K562 (cell line): ENCODE results near the gene BAG5. TPM values are rescaled to one million over a fixed set of nuclear protein-coding genes. Genes with fewer than 3 reads are reported as not detected.

Source experiments
- CTCF ChIP-seq, 3 experiments: IDR thresholded peaks in 2 of 3; conservative IDR thresholded peaks in 1 of 3; 2 replicates each; pipeline ENCODE4 v1.5.1; 2011 to 2012; ENCODE audit warnings: low read length in 3 of 3, mild to moderate bottlenecking in 3 of 3, control low read depth in 2 of 3, improper control_type of control experiment in 1 of 3, inconsistent platforms in 1 of 3, low read depth in 1 of 3, mixed read lengths in 1 of 3, moderate library complexity in 1 of 3; ENCODE audit not compliant: insufficient read depth in 2 of 3
- E2F5 ChIP-seq: sonication (generic); formaldehyde crosslinking; IDR thresholded peaks from 2 replicates; pipeline ENCODE4 v1.8.0; 2022; ENCODE audit warnings: mild to moderate bottlenecking, missing genetic modification reagents
- ETS2 ChIP-seq: IDR thresholded peaks from 2 replicates; pipeline ENCODE4 v1.6.1; 2016; ENCODE audit warnings: borderline replicate concordance, missing genetic modification characterization, mild to moderate bottlenecking, moderate library complexity, missing compliant biosample characterization; ENCODE audit not compliant: poor library complexity, severe bottlenecking
- MCM2 ChIP-seq: fragments of 450-650 bp; IDR thresholded peaks from 2 replicates; pipeline ENCODE4 v1.6.1; 2017; ENCODE audit warnings: low read depth, mild to moderate bottlenecking
- MED1 ChIP-seq: sonication (generic); formaldehyde crosslinking; IDR thresholded peaks from 2 replicates; pipeline ENCODE4 v1.8.1; 2023; ENCODE audit warnings: missing genetic modification reagents, borderline replicate concordance
- MEIS2 ChIP-seq: fragments of 450-650 bp; IDR thresholded peaks from 2 replicates; pipeline ENCODE4 v1.6.1; 2014; ENCODE audit warnings: mild to moderate bottlenecking; ENCODE audit not compliant: partially characterized antibody
- POLR3A ChIP-seq: IDR thresholded peaks from 2 replicates; pipeline ENCODE4 v1.6.1; 2011; ENCODE audit warnings: borderline replicate concordance, mild to moderate bottlenecking, moderate library complexity; ENCODE audit not compliant: insufficient read length, insufficient read depth; ENCODE audit errors: extremely low read depth
- ZNF57 ChIP-seq: fragments of 450-650 bp; formaldehyde crosslinking; IDR thresholded peaks from 2 replicates; pipeline ENCODE4 v1.4.0; 2020; ENCODE audit warnings: mild to moderate bottlenecking, moderate library complexity
- polyA plus RNA-seq, 8 experiments: library from polyadenylated mRNA; depleted of rRNA in 4 of 8; stranded (reverse) in 5 of 8; unstranded in 3 of 8; fragments of >200 nt; fragmentation: Nextera tagmentation in 2 of 8; fragmentation: Illumina TruSeq in 1 of 8; extraction: Ambion mirVana in 2 of 8; extraction: Trizol in 1 of 8; gene quantifications; 2 replicates each; pipeline versions ENCODE4 v1.2.1 to v1.2.3, GENCODE V29; 2011 to 2014; ENCODE audit warnings: inconsistent platforms in 1 of 8, missing spikeins in 1 of 8
- total RNA-seq, 7 experiments: library from RNA; depleted of rRNA in 6 of 7; stranded (reverse); fragments of >200 nt in 6 of 7; fragmentation: Illumina TruSeq in 2 of 7; extraction: Trizol in 2 of 7; gene quantifications; 2 replicates each; pipeline versions ENCODE4 v1.2.1 to v1.2.3, GENCODE V29; 2011 to 2021; ENCODE audit warnings: low replicate concordance in 1 of 7
- TF ChIP-seq, protein P1 (sequence below): fragments of 450-650 bp; formaldehyde crosslinking; IDR thresholded peaks from 2 replicates; pipeline ENCODE4 v1.4.0; 2022; ENCODE audit warnings: missing genetic modification characterization
- TF ChIP-seq, protein P2 (sequence below): fragments of 450-650 bp; IDR thresholded peaks from 2 replicates; pipeline ENCODE4 v1.6.1; 2016; ENCODE audit warnings: missing biosample characterization, missing genetic modification characterization
- TF ChIP-seq, protein P3 (sequence below): fragments of 250-450 bp; sonication (Bioruptor Pico); IDR thresholded peaks from 2 replicates; pipeline ENCODE4 v1.5.0; 2021

Gene BAG5
- total and polyA plus RNA-seq, 9 of the 15 experiments (the other 6 are each of a cell fraction or from before 2014, with no cell fraction given): 7.9 to 21.4 (median 13.2) TPM

DNA sequence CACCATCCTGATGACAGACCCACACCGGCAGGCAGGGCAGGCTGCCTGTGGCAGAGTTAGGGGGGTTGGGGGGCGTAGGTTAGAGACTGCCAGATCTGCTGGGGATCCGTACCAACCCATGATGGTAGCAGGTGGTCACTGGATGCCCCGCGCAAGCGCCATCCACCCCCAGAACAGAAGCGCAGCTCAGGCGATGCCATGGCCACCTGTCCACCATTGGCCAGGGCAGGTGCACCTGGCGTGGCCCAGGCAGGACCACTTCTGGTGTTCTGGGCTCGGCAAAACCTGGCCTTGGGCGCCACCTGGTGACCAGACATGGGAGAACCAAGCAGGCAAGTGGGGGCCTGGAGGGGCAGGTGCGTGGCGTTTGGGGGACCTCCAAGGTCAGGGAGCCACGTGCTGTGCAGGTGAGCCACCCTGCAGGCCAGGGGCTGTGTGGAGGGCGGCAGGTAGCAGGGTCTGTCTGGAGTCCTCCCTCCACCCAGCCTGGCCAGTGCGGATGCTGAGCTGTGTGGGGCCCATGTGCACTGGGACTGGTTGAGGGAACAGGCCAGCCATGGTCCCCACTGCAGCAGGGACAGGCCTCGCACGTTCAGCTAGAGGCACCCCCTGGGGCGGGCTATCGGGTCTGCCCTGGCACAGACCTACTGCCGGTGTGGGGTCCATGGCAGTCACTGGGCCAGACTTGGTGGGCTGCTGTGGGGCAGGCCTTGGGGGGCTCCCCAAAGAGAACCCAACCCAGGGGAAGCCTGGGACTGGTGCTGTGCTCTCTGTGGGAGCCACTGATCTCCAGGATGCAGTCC is 15.6 kb downstream of the BAG5 start (continued):
- no peak for TF ChIP-seq ZNF57
- no peak for TF ChIP-seq E2F5 (CRISPR knock-in tag)
- TF ChIP-seq MCM2: no peak
- peak; percentile 83 to 86 (median 85) for TF ChIP-seq CTCF (IDR thresholded peaks at IDR 0.05 in 2 of 3, conservative IDR thresholded peaks at IDR 0.05 in 1 of 3; ENCODE audit: insufficient read depth in 2 of 3, low read depth in 1 of 3, low read length in 3 of 3)
- TF ChIP-seq, protein P1, sequence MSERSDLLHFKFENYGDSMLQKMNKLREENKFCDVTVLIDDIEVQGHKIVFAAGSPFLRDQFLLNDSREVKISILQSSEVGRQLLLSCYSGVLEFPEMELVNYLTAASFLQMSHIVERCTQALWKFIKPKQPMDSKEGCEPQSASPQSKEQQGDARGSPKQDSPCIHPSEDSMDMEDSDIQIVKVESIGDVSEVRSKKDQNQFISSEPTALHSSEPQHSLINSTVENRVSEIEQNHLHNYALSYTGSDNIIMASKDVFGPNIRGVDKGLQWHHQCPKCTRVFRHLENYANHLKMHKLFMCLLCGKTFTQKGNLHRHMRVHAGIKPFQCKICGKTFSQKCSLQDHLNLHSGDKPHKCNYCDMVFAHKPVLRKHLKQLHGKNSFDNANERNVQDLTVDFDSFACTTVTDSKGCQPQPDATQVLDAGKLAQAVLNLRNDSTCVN (CRISPR knock-in tag): no peak
- TF ChIP-seq MEIS2: no peak
- TF ChIP-seq, protein P2, sequence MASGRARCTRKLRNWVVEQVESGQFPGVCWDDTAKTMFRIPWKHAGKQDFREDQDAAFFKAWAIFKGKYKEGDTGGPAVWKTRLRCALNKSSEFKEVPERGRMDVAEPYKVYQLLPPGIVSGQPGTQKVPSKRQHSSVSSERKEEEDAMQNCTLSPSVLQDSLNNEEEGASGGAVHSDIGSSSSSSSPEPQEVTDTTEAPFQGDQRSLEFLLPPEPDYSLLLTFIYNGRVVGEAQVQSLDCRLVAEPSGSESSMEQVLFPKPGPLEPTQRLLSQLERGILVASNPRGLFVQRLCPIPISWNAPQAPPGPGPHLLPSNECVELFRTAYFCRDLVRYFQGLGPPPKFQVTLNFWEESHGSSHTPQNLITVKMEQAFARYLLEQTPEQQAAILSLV (tag): no peak
- TF ChIP-seq, protein P3, sequence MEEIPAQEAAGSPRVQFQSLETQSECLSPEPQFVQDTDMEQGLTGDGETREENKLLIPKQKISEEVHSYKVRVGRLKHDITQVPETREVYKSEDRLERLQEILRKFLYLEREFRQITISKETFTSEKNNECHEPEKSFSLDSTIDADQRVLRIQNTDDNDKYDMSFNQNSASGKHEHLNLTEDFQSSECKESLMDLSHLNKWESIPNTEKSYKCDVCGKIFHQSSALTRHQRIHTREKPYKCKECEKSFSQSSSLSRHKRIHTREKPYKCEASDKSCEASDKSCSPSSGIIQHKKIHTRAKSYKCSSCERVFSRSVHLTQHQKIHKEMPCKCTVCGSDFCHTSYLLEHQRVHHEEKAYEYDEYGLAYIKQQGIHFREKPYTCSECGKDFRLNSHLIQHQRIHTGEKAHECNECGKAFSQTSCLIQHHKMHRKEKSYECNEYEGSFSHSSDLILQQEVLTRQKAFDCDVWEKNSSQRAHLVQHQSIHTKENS (CRISPR knock-in tag): no peak
- no peak for TF ChIP-seq POLR3A
- TF ChIP-seq MED1 (CRISPR knock-in tag): no peak
- TF ChIP-seq ETS2 (tag): no peak
